ENCODE data around the gene LRRTM4. TPM values are rescaled to one million over a fixed set of nuclear protein-coding genes. Genes with fewer than 3 reads are reported as not detected.

Gene LRRTM4
- total RNA-seq, 1 donor from 2014 or later, result 0.98 TPM

GRCh38 chr2:76825140-76825970 is 696.8 kb downstream of the LRRTM4 start:
- no peak for TF ChIP-seq CTCF (IDR thresholded peaks at IDR 0.05)
- TF ChIP-seq POLR2AphosphoS5 (IDR thresholded peaks at IDR 0.05; ENCODE audit: insufficient read depth in 1 of 2, low read depth in 1 of 2), result no peak
- no peak for TF ChIP-seq POLR2A (IDR thresholded peaks at IDR 0.05)
- Histone ChIP-seq H3K4me1 (no peaks in the 10 kb centered on the region), H3K4me3 (no peak overlapping the region), H3K27me3 (no peaks in the 10 kb centered on the region), H3K9me3 (no peaks in the 10 kb centered on the region), H3K36me3 (no peaks in the 10 kb centered on the region), H3K27ac (no peak overlapping the region)
- intact Hi-C loops (cut with DNase I), result no loop called here
- DNase-seq (ENCODE audit: extremely low spot score in 2 of 2), result no peak

GRCh38 chr2:76821731-76822130 is 700.4 kb downstream of the LRRTM4 start:
- no peaks in the 10 kb centered on the region for H3K27me3 ChIP-seq
- TF ChIP-seq POLR2AphosphoS5 (IDR thresholded peaks at IDR 0.05; ENCODE audit: insufficient read depth in 1 of 2, low read depth in 1 of 2) (no peak), CTCF (IDR thresholded peaks at IDR 0.05) (no peak), POLR2A (IDR thresholded peaks at IDR 0.05) (no peak)
- intact Hi-C loops (cut with DNase I), result no loop called here
- no peaks in the 10 kb centered on the region for H3K9me3 ChIP-seq
- no peak for DNase-seq (ENCODE audit: extremely low spot score in 2 of 2)
- no peak overlapping the region for H3K4me3 ChIP-seq
- H3K27ac ChIP-seq, result no peak overlapping the region
- H3K4me1 ChIP-seq, result no peaks in the 10 kb centered on the region
- H3K36me3 ChIP-seq, result no peaks in the 10 kb centered on the region

GRCh38 chr2:76813084-76813483 is 709.1 kb downstream of the LRRTM4 start:
- DNase-seq (ENCODE audit: extremely low spot score in 2 of 2), result no peak
- intact Hi-C loops (cut with DNase I), result no loop called here
- TF ChIP-seq POLR2AphosphoS5 (IDR thresholded peaks at IDR 0.05; ENCODE audit: insufficient read depth in 1 of 2, low read depth in 1 of 2), result no peak
- TF ChIP-seq POLR2A (IDR thresholded peaks at IDR 0.05), result no peak
- TF ChIP-seq CTCF (IDR thresholded peaks at IDR 0.05), result no peak
- Histone ChIP-seq H3K27ac (no peak overlapping the region), H3K9me3 (no peaks in the 10 kb centered on the region), H3K36me3 (no peaks in the 10 kb centered on the region), H3K4me1 (no peaks in the 10 kb centered on the region), H3K27me3 (no peaks in the 10 kb centered on the region), H3K4me3 (no peak overlapping the region)

- Histone ChIP-seq H3K4me3 (no peak overlapping the region), H3K27ac (no peak overlapping the region), H3K4me1 (no peaks in the 10 kb centered on the region), H3K9me3 (no peaks in the 10 kb centered on the region), H3K36me3 (no peaks in the 10 kb centered on the region), H3K27me3 (no peaks in the 10 kb centered on the region)
- no peak for TF ChIP-seq POLR2AphosphoS5 (IDR thresholded peaks at IDR 0.05; ENCODE audit: insufficient read depth in 1 of 2, low read depth in 1 of 2)
- TF ChIP-seq POLR2A (IDR thresholded peaks at IDR 0.05), result no peak
- no peak for TF ChIP-seq CTCF (IDR thresholded peaks at IDR 0.05)
- DNase-seq (ENCODE audit: extremely low spot score in 2 of 2), result no peak
- intact Hi-C loops (cut with DNase I), result no loop called here
These were observed 710.0 kb downstream of the LRRTM4 start for GRCh38 chr2:76812156-76812555.

- no peak for DNase-seq (ENCODE audit: extremely low spot score in 2 of 2)
- no peaks in the 10 kb centered on the region for H3K9me3 ChIP-seq
- no peaks in the 10 kb centered on the region for H3K27me3 ChIP-seq
- no peak overlapping the region for H3K27ac ChIP-seq
- intact Hi-C loops (cut with DNase I), result no loop called here
- no peaks in the 10 kb centered on the region for H3K4me1 ChIP-seq
- no peak for TF ChIP-seq POLR2A (IDR thresholded peaks at IDR 0.05)
- TF ChIP-seq POLR2AphosphoS5 (IDR thresholded peaks at IDR 0.05; ENCODE audit: insufficient read depth in 1 of 2, low read depth in 1 of 2), result no peak
- no peak for TF ChIP-seq CTCF (IDR thresholded peaks at IDR 0.05)
- H3K4me3 ChIP-seq, result no peak overlapping the region
- no peaks in the 10 kb centered on the region for H3K36me3 ChIP-seq
These were observed 713.0 kb downstream of the LRRTM4 start for GRCh38 chr2:76809136-76809535.

All from vagina (tissue), 2 donors.